ENCODE measurements around the gene PPP2R5D.

DNA sequence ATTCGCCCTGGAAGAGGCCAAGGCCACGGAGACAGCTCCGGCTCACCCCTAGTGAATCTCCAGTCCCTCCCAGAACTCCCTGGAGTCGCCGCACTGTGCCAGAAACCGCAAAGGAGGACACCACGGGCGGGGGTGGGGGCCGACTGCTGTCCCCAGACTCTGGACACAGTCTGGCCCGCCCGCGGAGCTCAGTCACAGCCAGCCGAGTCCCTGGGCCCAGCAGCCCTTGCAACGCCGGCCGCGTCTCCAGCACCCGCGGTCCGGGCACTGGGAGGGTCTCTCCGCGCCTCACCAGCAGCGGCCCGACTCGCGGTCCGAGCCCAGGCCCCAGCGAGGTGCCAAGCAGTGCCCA is 5.9 kb upstream of the PPP2R5D start:
- TF ChIP-seq POLR2A (IDR thresholded peaks at IDR 0.05; ENCODE audit: low read length) = no peak
- TF ChIP-seq GATA1 (IDR thresholded peaks at IDR 0.05; ENCODE audit: low read depth, low read length) = no peak

All from erythroblast (primary cell).